Epithelial cell of proximal tubule (primary cell): ENCODE results near the gene AGPAT2. TPM values are rescaled to one million over a fixed set of nuclear protein-coding genes. Genes with fewer than 3 reads are reported as not detected.

Experiments used
- DNase-seq: peaks from one replicate; pipeline ENCODE4 v3.0.0-alpha.2; 2011; ENCODE audit warnings: low read depth
- H3K4me3 ChIP-seq: 2 replicates; pipeline ENCODE4 v1.5.1; 2011; ENCODE audit warnings: low read depth, mild to moderate bottlenecking, low read length
- CTCF ChIP-seq: conservative IDR thresholded peaks from 2 replicates; pipeline ENCODE4 v1.5.1; 2012; ENCODE audit warnings: low read depth, mild to moderate bottlenecking, low read length
- total RNA-seq: library from RNA; depleted of rRNA; stranded (reverse); fragments of >200 nt; gene quantifications from 2 replicates; pipeline ENCODE4 v1.2.3, GENCODE V29; 2015

AGPAT2 gene
- total RNA-seq, 1 donor from 2014 or later: 40.5 TPM

- no peak overlapping the region for H3K4me3 ChIP-seq
- TF ChIP-seq CTCF: peak; percentile 5
- no peak for DNase-seq
Measured at GRCh38 chr9:136645903-136646754, 41.1 kb downstream of the AGPAT2 start.

GRCh38 chr9:136645352-136645902, 41.8 kb downstream of the AGPAT2 start:
- no peak overlapping the region for H3K4me3 ChIP-seq
- no peak for TF ChIP-seq CTCF
- DNase-seq: no peak

- no peak overlapping the region for H3K4me3 ChIP-seq
- peak; percentile 78 for TF ChIP-seq CTCF
- DNase-seq: no peak
Measured at GRCh38 chr9:136644593-136645351, 42.5 kb downstream of the AGPAT2 start.

- no peak for TF ChIP-seq CTCF
- DNase-seq: no peak
- peak overlapping the region; percentile 14 for H3K4me3 ChIP-seq
Measured at GRCh38 chr9:136644343-136644592, 43.0 kb downstream of the AGPAT2 start.

GRCh38 chr9:136643596-136644342, 43.5 kb downstream of the AGPAT2 start:
- peak overlapping the region; percentile 14 for H3K4me3 ChIP-seq
- DNase-seq: no peak
- no peak for TF ChIP-seq CTCF

- no peak overlapping the region for H3K4me3 ChIP-seq
- DNase-seq: no peak
- TF ChIP-seq CTCF: no peak
Measured at GRCh38 chr9:136642439-136642921, 44.8 kb downstream of the AGPAT2 start.
